HCT116 (cell line): ENCODE measurements around the gene ZBTB49. TPM values are rescaled to one million over a fixed set of nuclear protein-coding genes. Genes with fewer than 3 reads are reported as not detected.

Source experiments
- ATAC-seq: fragments of 200-7000 bp; cut with Tn5 transposase; 2 replicates; pipeline ENCODE4 v1.9.1; 2020; ENCODE audit warnings: mild to moderate bottlenecking, moderate library complexity
- BruUV-seq: library from RNA; stranded (reverse); fragments of 400-500 nt; replicated peaks from 2 replicates; lab custom pipeline; 2021; lab: Mats Ljungman, UMichigan
- CTCF ChIA-PET: fragments of 300-600 bp; sonication (Branson Sonifier 250); formaldehyde crosslinking; loops from one replicate; lab custom pipeline; 2021; ENCODE audit warnings: antibody characterized with exemption; lab: Charles Lee
- POLR2A ChIA-PET: fragments of 300-600, 350-600 bp; sonication (Branson Sonifier 250); formaldehyde crosslinking; loops from one replicate; lab custom pipeline; 2021; ENCODE audit warnings: antibody characterized with exemption; lab: Charles Lee
- RAD21 ChIA-PET, 2 experiments: fragments of 300-600 bp; sonication (Branson Sonifier 250); formaldehyde crosslinking; loops; one replicate each; lab custom pipeline; 2023; ENCODE audit warnings: low total read pairs in 2 of 2; ENCODE audit not compliant: uncharacterized antibody in 2 of 2, unreplicated experiment in 2 of 2, low non-redundant PET in 1 of 2; lab: Charles Lee
- DNase-seq: peaks from one replicate; pipeline ENCODE4 v3.0.0-alpha.2; 2010; ENCODE audit warnings: low read depth, low spot score
- H2AFZ ChIP-seq: fragments of 200-600 bp; shearing (Covaris generic), sonication (generic); 2 replicates; pipeline ENCODE4 v1.6.1; 2017; ENCODE audit warnings: low read depth, mixed run types, mixed read lengths, antibody characterized with exemption, low read length; ENCODE audit not compliant: poor library complexity, severe bottlenecking
- H3K27ac ChIP-seq: 2 replicates; pipeline ENCODE4 v1.5.1; 2012; ENCODE audit warnings: low read depth, low read length
- H3K27me3 ChIP-seq: fragments of 200-600 bp; sonication (generic); 2 replicates; pipeline ENCODE4 v1.6.1; 2016; ENCODE audit warnings: mixed run types, low read length, mixed read lengths; ENCODE audit not compliant: insufficient read depth
- H3K36me3 ChIP-seq, 2 experiments: fragments of 200-500 bp in 1 of 2; fragments of 200-600 bp in 1 of 2; sonication (Bioruptor generic) in 1 of 2; sonication (generic) in 1 of 2; 2 replicates each; pipeline versions ENCODE4 v1.5.1 to v1.6.1; 2014 to 2016; ENCODE audit warnings: low read length in 2 of 2, inconsistent platforms in 1 of 2, mixed read lengths in 1 of 2, mixed run types in 1 of 2; ENCODE audit not compliant: insufficient read depth in 2 of 2, control insufficient read depth in 1 of 2
- H3K4me1 ChIP-seq, 2 experiments: fragments of 200-600 bp in 1 of 2; sonication (generic) in 1 of 2; 2 replicates each; pipeline versions ENCODE4 v1.5.1 to v1.6.1; 2012 to 2017; ENCODE audit warnings: low read length in 2 of 2, inconsistent platforms in 1 of 2, mild to moderate bottlenecking in 1 of 2, mixed read lengths in 1 of 2, mixed run types in 1 of 2, moderate library complexity in 1 of 2; ENCODE audit not compliant: insufficient read depth in 2 of 2, control insufficient read depth in 1 of 2
- H3K4me2 ChIP-seq: fragments of 200-600 bp; sonication (generic); 2 replicates; pipeline ENCODE4 v1.6.1; 2017; ENCODE audit warnings: mixed run types, low read length, mixed read lengths
- H3K4me3 ChIP-seq, 2 experiments: fragments of 200-600 bp in 1 of 2; sonication (generic) in 1 of 2; replicated peaks in 1 of 2; 2 replicates each; pipeline ENCODE4 v1.5.1; 2011 to 2016; ENCODE audit warnings: low read length in 2 of 2, control low read depth in 1 of 2, low read depth in 1 of 2, mild to moderate bottlenecking in 1 of 2, mixed read lengths in 1 of 2, mixed run types in 1 of 2
- H3K79me2 ChIP-seq: fragments of 200-600 bp; sonication (generic); 2 replicates; pipeline ENCODE4 v1.6.1; 2017; ENCODE audit warnings: mild to moderate bottlenecking, mixed run types, low read length, moderate library complexity, mixed read lengths; ENCODE audit not compliant: insufficient read depth
- H3K9ac ChIP-seq: fragments of 200-600 bp; sonication (generic); 2 replicates; pipeline ENCODE4 v1.6.1; 2016; ENCODE audit warnings: low read length, mixed read lengths
- H3K9me2 ChIP-seq: fragments of 200-600 bp; sonication (generic), shearing (Covaris generic); 2 replicates; pipeline ENCODE4 v1.6.1; 2017; ENCODE audit warnings: mixed run types, mild to moderate bottlenecking, moderate library complexity; ENCODE audit not compliant: insufficient read depth
- H3K9me3 ChIP-seq, 2 experiments: fragments of 200-500 bp in 1 of 2; fragments of 200-600 bp in 1 of 2; sonication (Bioruptor generic) in 1 of 2; sonication (generic) in 1 of 2; 2 replicates each; pipeline ENCODE4 v1.6.1; 2014 to 2017; ENCODE audit warnings: low read length in 2 of 2, mixed read lengths in 2 of 2, inconsistent platforms in 1 of 2, low read depth in 1 of 2, mild to moderate bottlenecking in 1 of 2, mixed run types in 1 of 2, moderate library complexity in 1 of 2; ENCODE audit not compliant: control insufficient read depth in 1 of 2, insufficient read depth in 1 of 2
- H4K20me1 ChIP-seq: fragments of 200-600 bp; sonication (generic), shearing (Covaris generic); 2 replicates; pipeline ENCODE4 v1.6.1; 2017; ENCODE audit warnings: mixed run types, mild to moderate bottlenecking, moderate library complexity; ENCODE audit not compliant: insufficient read depth
- CBX3 ChIP-seq: IDR thresholded peaks from 2 replicates; pipeline ENCODE4 v1.6.1; 2012; ENCODE audit warnings: low read depth
- CEBPB ChIP-seq: IDR thresholded peaks from 2 replicates; pipeline ENCODE4 v1.6.1; 2012; ENCODE audit warnings: low read depth
- EGR1 ChIP-seq: IDR thresholded peaks from 2 replicates; pipeline ENCODE4 v1.6.1; 2012; ENCODE audit warnings: low read depth
- ELF1 ChIP-seq: IDR thresholded peaks from 2 replicates; pipeline ENCODE4 v1.6.1; 2012; ENCODE audit warnings: low read depth, borderline replicate concordance
- FOSL1 ChIP-seq: IDR thresholded peaks from 2 replicates; pipeline ENCODE4 v1.6.1; 2012; ENCODE audit warnings: low read depth
- POLR2A ChIP-seq: IDR thresholded peaks from 2 replicates; pipeline ENCODE4 v1.7.0; 2011; ENCODE audit warnings: borderline replicate concordance; ENCODE audit not compliant: insufficient read depth, insufficient read length; ENCODE audit errors: extremely low read depth
- RAD21 ChIP-seq: IDR thresholded peaks from 2 replicates; pipeline ENCODE4 v1.6.1; 2012; ENCODE audit warnings: low read depth, mild to moderate bottlenecking
- REST ChIP-seq: IDR thresholded peaks from 2 replicates; pipeline ENCODE4 v1.6.1; 2012; ENCODE audit warnings: low read depth
- ZFX ChIP-seq: fragments of 450-650 bp; IDR thresholded peaks from 2 replicates; pipeline ENCODE4 v1.6.1; 2017
- ZNF274 ChIP-seq: fragments of 200-500 bp; sonication (Bioruptor generic); IDR thresholded peaks from 2 replicates; pipeline ENCODE4 v1.6.1; 2014; ENCODE audit warnings: mild to moderate bottlenecking, low read depth, low read length, inconsistent platforms
- intact Hi-C: fragments of 100-400 bp; cut with micrococcal nuclease; formaldehyde crosslinking; loops from 2 replicates; pipeline ENCODE4 v1.10.0; 2022
- total RNA-seq: library from RNA; stranded (reverse); gene quantifications from one replicate; pipeline ENCODE4 v1.2.1, GENCODE V29; 2021; ENCODE audit not compliant: unreplicated experiment
- TF ChIP-seq, protein P1 (sequence below): IDR thresholded peaks from 2 replicates; pipeline ENCODE4 v1.6.1; 2012
- TF ChIP-seq, protein P2 (sequence below), 3 experiments: fragments of 200-600 bp in 1 of 3; sonication (generic) in 1 of 3; IDR thresholded peaks in 2 of 3; conservative IDR thresholded peaks in 1 of 3; 2 replicates each; pipeline ENCODE4 v1.5.1; 2012 to 2017; ENCODE audit warnings: low read depth in 2 of 3, low read length in 2 of 3, antibody characterized with exemption in 1 of 3, borderline replicate concordance in 1 of 3, control low read depth in 1 of 3, mild to moderate bottlenecking in 1 of 3, mixed read lengths in 1 of 3, mixed run types in 1 of 3, moderate library complexity in 1 of 3; ENCODE audit not compliant: insufficient read depth in 1 of 3

ZBTB49 gene
- total RNA-seq, 1 experiment from 2014 or later, result 3.9 TPM

GRCh38 chr4:4281787-4282186 lies 8.3 kb upstream of the ZBTB49 start:
- intact Hi-C loops, result no loop called here
- no peaks in the 10 kb centered on the region for H3K27me3 ChIP-seq
- H3K36me3 ChIP-seq, result peaks cover 60 to 81% of the 10 kb centered on the region in 2 experiments
- H3K4me3 ChIP-seq, result no peak overlapping the region
- ChIA-PET POLR2A (no interaction called here), CTCF (no interaction called here), RAD21 (no interaction called here)
- no peak for ATAC-seq
- no peaks in the 10 kb centered on the region for H3K9me3 ChIP-seq
- H3K9ac ChIP-seq, result no peak overlapping the region
- BruUV-seq, result no TSS peak
- no peaks in the 10 kb centered on the region for H4K20me1 ChIP-seq
- no peak overlapping the region for H2AFZ ChIP-seq
- no peak overlapping the region for H3K27ac ChIP-seq
- TF ChIP-seq, protein P1, sequence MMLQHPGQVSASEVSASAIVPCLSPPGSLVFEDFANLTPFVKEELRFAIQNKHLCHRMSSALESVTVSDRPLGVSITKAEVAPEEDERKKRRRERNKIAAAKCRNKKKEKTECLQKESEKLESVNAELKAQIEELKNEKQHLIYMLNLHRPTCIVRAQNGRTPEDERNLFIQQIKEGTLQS, result no peak
- TF ChIP-seq POLR2A (no peak), RAD21 (no peak), ELF1 (no peak), CBX3 (no peak), CEBPB (no peak), REST (no peak), FOSL1 (no peak), EGR1 (no peak), ZFX (no peak), ZNF274 (no peak)
- TF ChIP-seq, protein P2, sequence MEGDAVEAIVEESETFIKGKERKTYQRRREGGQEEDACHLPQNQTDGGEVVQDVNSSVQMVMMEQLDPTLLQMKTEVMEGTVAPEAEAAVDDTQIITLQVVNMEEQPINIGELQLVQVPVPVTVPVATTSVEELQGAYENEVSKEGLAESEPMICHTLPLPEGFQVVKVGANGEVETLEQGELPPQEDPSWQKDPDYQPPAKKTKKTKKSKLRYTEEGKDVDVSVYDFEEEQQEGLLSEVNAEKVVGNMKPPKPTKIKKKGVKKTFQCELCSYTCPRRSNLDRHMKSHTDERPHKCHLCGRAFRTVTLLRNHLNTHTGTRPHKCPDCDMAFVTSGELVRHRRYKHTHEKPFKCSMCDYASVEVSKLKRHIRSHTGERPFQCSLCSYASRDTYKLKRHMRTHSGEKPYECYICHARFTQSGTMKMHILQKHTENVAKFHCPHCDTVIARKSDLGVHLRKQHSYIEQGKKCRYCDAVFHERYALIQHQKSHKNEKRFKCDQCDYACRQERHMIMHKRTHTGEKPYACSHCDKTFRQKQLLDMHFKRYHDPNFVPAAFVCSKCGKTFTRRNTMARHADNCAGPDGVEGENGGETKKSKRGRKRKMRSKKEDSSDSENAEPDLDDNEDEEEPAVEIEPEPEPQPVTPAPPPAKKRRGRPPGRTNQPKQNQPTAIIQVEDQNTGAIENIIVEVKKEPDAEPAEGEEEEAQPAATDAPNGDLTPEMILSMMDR (IDR thresholded peaks at IDR 0.05 in 2 of 3, conservative IDR thresholded peaks at IDR 0.05 in 1 of 3; ENCODE audit: borderline replicate concordance in 1 of 3, insufficient read depth in 1 of 3, low read depth in 2 of 3, low read length in 2 of 3), result no peak
- H3K4me2 ChIP-seq, result no peak overlapping the region
- H3K9me2 ChIP-seq, result no peaks in the 10 kb centered on the region
- no peak for DNase-seq
- H3K4me1 ChIP-seq, result peaks cover 0 to 7% of the 10 kb centered on the region in 2 experiments; a peak in 1 of 4 replicates
- H3K79me2 ChIP-seq, result peaks cover 76% of the 10 kb centered on the region
